ENCODE measurements around the gene BRINP1.

The BRINP1 gene

DNA sequence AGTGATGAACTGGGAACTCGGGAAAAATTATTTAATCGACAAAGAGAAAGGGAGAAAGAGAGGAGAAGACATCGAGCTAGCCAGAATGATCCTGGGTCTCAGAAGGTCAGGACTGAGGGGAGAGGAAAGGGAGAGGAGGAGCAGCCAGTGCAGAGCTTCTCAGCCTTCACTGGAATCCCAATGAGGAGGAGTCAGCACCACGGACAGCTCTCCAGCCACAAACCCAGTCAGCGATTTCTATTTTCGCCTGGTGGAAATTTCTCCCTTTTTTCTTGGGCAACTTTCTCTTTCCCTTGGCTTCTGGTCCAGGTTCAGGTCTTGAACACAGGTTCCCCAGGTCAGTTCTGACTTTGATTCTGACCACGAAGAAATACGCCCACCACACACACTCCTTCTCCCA, 1.6 kb upstream of the BRINP1 start:
- no peaks in the 10 kb centered on the region for H3K9me3 ChIP-seq (ENCODE audit: insufficient read depth, low read length)
- H3K36me3 ChIP-seq (ENCODE audit: low read length) = no peaks in the 10 kb centered on the region
- no peak for TF ChIP-seq EZH2phosphoT487 (conservative IDR thresholded peaks at IDR 0.05; ENCODE audit: low read length)
- TF ChIP-seq, protein P1, sequence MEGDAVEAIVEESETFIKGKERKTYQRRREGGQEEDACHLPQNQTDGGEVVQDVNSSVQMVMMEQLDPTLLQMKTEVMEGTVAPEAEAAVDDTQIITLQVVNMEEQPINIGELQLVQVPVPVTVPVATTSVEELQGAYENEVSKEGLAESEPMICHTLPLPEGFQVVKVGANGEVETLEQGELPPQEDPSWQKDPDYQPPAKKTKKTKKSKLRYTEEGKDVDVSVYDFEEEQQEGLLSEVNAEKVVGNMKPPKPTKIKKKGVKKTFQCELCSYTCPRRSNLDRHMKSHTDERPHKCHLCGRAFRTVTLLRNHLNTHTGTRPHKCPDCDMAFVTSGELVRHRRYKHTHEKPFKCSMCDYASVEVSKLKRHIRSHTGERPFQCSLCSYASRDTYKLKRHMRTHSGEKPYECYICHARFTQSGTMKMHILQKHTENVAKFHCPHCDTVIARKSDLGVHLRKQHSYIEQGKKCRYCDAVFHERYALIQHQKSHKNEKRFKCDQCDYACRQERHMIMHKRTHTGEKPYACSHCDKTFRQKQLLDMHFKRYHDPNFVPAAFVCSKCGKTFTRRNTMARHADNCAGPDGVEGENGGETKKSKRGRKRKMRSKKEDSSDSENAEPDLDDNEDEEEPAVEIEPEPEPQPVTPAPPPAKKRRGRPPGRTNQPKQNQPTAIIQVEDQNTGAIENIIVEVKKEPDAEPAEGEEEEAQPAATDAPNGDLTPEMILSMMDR (IDR thresholded peaks at IDR 0.05; ENCODE audit: insufficient read depth, low read length, poor library complexity, severe bottlenecking) = no peak
- H4K20me1 ChIP-seq (ENCODE audit: low read depth, low read length) = no peaks in the 10 kb centered on the region
- H3K4me3 ChIP-seq (ENCODE audit: insufficient read depth, low read length, poor library complexity, severe bottlenecking) = no peak overlapping the region
- no peak overlapping the region for H3K27ac ChIP-seq (ENCODE audit: low read depth, low read length)
- no peaks in the 10 kb centered on the region for H3K9me2 ChIP-seq (replicated peaks; ENCODE audit: insufficient read depth, low read length)
- no peaks in the 10 kb centered on the region for H3K27me3 ChIP-seq (ENCODE audit: low read length)
- no peak overlapping the region for H2AFZ ChIP-seq (ENCODE audit: low read depth, low read length, severe bottlenecking)
- no peaks in the 10 kb centered on the region for H3F3A ChIP-seq (ENCODE audit: insufficient read depth)
- no peak overlapping the region for H3K9ac ChIP-seq (ENCODE audit: low read length)
- no peak overlapping the region for H3K4me2 ChIP-seq (ENCODE audit: low read depth, low read length, poor library complexity, severe bottlenecking)
- no peaks in the 10 kb centered on the region for H3K79me2 ChIP-seq (ENCODE audit: insufficient read depth, low read length)

DNA sequence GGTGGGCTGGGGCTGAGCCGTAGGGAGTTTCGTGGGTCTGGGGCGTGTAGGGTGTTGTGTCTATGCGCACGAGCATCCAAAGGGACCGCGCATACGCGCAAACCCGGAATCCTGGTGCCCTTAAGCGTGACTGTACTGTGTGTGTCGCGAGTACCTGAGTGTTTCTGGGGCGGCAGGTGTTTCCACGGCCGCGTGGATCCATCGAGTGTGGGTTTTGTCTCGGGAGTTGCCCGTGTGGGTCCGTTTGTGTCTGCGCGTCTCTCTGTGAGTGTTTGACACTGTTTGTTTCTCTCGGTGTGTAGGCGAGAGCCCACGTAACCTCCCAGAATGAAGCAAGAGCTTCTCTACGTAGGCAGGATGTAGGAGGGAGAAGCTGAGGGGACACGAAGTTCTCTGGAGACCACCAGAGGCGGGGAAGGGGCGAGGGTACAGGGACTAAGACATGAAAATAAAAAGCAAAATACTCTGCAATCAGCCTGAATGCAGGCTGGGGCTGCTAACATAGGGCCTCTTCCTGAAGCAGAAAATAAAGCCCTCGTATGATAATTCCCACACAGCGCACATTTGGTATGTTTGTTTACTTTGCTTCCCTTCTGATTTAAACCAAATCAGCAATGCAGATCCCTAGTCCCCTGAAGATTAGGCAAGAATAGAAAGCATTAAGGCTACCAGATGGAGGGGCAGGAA, 588 bp upstream of the BRINP1 start:
- Histone ChIP-seq H2AFZ (ENCODE audit: low read depth, low read length, severe bottlenecking) (no peak overlapping the region), H3K4me3 (ENCODE audit: insufficient read depth, low read length, poor library complexity, severe bottlenecking) (no peak overlapping the region), H3K9me2 (replicated peaks; ENCODE audit: insufficient read depth, low read length) (no peaks in the 10 kb centered on the region), H3K27me3 (ENCODE audit: low read length) (no peaks in the 10 kb centered on the region), H3K36me3 (ENCODE audit: low read length) (no peaks in the 10 kb centered on the region), H3K9me3 (ENCODE audit: insufficient read depth, low read length) (no peaks in the 10 kb centered on the region), H3K9ac (ENCODE audit: low read length) (no peak overlapping the region), H3K79me2 (ENCODE audit: insufficient read depth, low read length) (no peaks in the 10 kb centered on the region), H3K4me2 (ENCODE audit: low read depth, low read length, poor library complexity, severe bottlenecking) (no peak overlapping the region), H4K20me1 (ENCODE audit: low read depth, low read length) (no peaks in the 10 kb centered on the region), H3F3A (ENCODE audit: insufficient read depth) (no peaks in the 10 kb centered on the region), H3K27ac (ENCODE audit: low read depth, low read length) (no peak overlapping the region)
- TF ChIP-seq, protein P1 (IDR thresholded peaks at IDR 0.05; ENCODE audit: insufficient read depth, low read length, poor library complexity, severe bottlenecking) = no peak
- TF ChIP-seq EZH2phosphoT487 (conservative IDR thresholded peaks at IDR 0.05; ENCODE audit: low read length) = no peak

DNA sequence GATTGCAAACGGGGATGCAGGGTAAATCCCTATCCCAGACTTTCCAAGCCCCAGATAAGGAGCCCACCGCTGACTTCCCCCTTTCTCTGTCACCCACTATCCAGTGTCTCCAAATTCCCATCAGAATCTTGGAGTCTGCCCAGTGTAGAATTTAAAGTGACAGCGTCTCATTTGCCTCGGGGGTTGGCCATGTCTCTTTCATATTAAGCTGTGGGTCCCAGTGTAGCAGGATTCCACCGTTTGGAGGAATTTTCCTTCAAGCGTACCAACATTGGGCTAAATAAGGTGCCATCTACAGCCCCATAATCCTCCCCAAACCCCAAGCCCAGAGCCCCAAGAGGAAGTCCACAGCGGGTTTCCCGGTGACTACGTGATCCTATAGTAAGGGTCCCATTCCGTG, 1.1 kb downstream of the BRINP1 start:
- no peaks in the 10 kb centered on the region for H3F3A ChIP-seq (ENCODE audit: insufficient read depth)
- no peaks in the 10 kb centered on the region for H3K9me3 ChIP-seq (ENCODE audit: insufficient read depth, low read length)
- no peaks in the 10 kb centered on the region for H3K36me3 ChIP-seq (ENCODE audit: low read length)
- no peak overlapping the region for H3K27ac ChIP-seq (ENCODE audit: low read depth, low read length)
- no peaks in the 10 kb centered on the region for H3K9me2 ChIP-seq (replicated peaks; ENCODE audit: insufficient read depth, low read length)
- H4K20me1 ChIP-seq (ENCODE audit: low read depth, low read length) = no peaks in the 10 kb centered on the region
- no peaks in the 10 kb centered on the region for H3K27me3 ChIP-seq (ENCODE audit: low read length)
- TF ChIP-seq EZH2phosphoT487 (conservative IDR thresholded peaks at IDR 0.05; ENCODE audit: low read length) = no peak
- TF ChIP-seq, protein P1 (IDR thresholded peaks at IDR 0.05; ENCODE audit: insufficient read depth, low read length, poor library complexity, severe bottlenecking) = no peak
- H3K9ac ChIP-seq (ENCODE audit: low read length) = no peak overlapping the region
- no peak overlapping the region for H3K4me3 ChIP-seq (ENCODE audit: insufficient read depth, low read length, poor library complexity, severe bottlenecking)
- H3K79me2 ChIP-seq (ENCODE audit: insufficient read depth, low read length) = no peaks in the 10 kb centered on the region
- H2AFZ ChIP-seq (ENCODE audit: low read depth, low read length, severe bottlenecking) = no peak overlapping the region
- no peak overlapping the region for H3K4me2 ChIP-seq (ENCODE audit: low read depth, low read length, poor library complexity, severe bottlenecking)
